Activated T-cell treated with anti-CD3 and anti-CD28 coated beads, Interleukin-2, amount 50 U/mL, for 1 hour (primary cell): ENCODE results near the gene SMIM45.

ENCODE experiments used
- DNase-seq: peaks from one replicate; pipeline ENCODE4 v3.0.0-alpha.2; 2020

The SMIM45 gene

DNA sequence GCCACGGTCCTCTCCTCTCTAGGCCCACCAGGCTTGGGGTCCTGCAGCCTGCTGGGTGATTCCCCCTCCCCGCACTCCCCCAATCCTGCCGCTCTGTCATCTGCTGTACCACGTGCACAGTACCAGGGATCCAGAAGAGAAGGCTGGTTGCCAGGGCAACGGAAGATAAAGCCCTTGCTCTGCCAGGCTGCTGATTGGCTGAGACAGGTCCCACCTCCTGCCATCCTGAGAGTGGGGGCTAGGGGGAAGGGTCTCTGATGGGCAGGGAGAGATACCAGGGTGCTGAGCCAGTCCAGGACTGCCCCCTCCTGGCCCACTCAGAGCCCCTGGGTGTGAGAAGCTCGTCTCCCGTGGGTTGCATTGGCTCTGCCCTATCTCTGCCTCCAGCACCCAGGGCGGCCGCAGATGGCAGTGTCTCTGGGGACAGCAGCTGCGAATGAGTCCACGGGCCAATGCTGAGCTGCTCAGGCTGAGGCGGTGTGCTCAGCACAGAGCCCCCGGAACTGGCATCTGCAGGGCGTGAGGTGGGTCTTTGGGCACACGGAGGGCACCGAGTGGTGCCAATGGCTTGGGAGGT, at the start of gene SMIM45:
TSS of gene SMIM45 (plus strand) at position 253 of the 577 bp plus-strand sequence.
- no peak for DNase-seq

DNA sequence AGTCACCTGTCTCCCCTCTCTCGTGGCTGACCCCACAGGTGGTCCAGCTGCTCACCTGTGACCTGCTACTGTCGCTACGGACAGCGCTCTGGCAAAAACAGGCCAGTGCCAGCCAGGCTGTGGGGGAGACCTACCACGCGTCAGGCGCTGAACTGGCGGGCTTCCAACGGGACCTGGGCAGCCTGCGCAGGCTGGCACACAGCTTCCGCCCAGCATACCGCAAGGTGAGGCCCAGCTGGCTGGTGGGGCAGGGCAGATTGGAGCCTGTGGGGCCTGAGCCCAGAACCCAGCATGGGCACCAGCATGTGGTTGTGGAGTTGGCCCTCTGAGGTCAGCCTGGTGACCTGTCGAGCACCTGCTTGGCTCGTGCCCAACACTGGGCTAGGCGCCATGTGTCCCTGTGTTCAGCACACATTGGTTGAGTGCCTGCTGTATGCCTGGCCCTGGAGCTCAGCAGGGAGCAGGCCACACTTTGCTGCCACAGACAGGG, 49.0 kb upstream of the SMIM45 start:
- no peak for DNase-seq

GRCh38 chr22:41904450-41905410, 47.2 kb upstream of the SMIM45 start:
- no peak for DNase-seq

- DNase-seq, result no peak
These were observed 46.3 kb upstream of the SMIM45 start for GRCh38 chr22:41905411-41906202.

DNA sequence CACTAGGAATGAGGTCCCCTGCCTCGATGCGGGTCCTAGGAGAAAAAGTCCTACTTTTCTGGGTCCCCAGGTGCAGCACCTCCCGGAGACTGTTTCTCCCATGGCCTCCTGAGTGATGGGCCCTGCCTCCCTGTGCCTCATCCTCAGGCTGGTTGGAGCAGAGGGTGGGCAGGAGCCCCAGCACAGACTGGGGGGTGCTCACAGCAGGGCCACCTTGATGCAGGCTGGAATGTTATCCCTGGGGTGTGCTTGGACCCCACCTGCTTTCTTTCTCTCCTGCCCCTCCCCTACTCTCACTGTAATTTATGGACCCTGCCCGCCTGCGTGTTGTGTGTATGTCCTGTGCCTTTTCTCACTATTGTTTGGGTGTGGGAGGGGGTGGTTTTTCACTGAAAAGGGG, 45.1 kb upstream of the SMIM45 start:
- DNase-seq, result no peak

DNA sequence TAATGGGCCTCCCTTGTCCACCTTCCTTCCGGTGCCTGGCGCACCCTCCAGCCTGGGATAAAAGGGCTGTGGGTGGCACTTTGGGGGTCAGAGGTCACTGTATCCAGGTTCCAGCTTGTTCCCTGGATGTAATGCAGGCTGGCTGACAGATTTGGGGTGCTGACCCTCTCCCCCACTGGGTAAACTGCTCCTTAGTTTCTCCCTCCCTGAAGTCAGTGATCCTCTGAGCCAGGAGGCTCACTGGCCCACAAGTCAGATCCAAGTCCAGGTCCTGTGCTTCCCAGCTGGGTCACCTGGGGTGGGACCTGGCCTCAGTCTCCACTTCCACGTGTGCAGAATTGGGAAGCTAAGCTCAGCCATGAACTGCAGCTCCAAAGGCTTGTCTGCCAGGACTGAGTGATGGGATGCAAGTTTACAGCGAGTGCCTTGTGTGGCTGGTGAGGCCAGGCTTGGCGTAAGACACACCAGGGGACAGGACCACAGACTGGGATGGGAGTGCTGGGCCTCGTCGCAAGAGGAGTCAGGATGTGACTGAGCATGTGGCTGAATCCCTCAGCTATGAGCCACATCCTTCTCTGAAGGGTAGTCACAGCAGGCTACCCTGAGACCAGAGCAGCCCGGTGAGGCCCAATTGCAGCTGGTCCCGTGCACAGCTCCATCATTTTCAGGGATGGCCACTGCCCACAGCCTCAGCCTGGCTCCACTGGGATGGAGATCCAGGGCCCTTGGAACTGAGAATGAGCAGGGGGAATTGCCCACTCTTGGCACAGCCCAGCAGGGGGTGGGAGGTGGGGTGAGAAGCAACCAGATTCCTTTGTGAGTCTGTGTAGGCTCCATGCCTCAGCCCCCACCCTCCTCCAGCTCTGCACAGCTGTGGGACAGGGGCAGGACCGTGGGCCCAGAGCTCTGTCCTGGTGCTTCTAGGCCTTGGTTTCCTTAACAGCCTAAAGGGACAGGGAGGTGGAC, 44.2 kb upstream of the SMIM45 start:
- DNase-seq, result no peak

- DNase-seq, result no peak
These were observed 43.3 kb upstream of the SMIM45 start for GRCh38 chr22:41908411-41909309.

GRCh38 chr22:41909310-41910049, 42.5 kb upstream of the SMIM45 start:
- no peak for DNase-seq

DNA sequence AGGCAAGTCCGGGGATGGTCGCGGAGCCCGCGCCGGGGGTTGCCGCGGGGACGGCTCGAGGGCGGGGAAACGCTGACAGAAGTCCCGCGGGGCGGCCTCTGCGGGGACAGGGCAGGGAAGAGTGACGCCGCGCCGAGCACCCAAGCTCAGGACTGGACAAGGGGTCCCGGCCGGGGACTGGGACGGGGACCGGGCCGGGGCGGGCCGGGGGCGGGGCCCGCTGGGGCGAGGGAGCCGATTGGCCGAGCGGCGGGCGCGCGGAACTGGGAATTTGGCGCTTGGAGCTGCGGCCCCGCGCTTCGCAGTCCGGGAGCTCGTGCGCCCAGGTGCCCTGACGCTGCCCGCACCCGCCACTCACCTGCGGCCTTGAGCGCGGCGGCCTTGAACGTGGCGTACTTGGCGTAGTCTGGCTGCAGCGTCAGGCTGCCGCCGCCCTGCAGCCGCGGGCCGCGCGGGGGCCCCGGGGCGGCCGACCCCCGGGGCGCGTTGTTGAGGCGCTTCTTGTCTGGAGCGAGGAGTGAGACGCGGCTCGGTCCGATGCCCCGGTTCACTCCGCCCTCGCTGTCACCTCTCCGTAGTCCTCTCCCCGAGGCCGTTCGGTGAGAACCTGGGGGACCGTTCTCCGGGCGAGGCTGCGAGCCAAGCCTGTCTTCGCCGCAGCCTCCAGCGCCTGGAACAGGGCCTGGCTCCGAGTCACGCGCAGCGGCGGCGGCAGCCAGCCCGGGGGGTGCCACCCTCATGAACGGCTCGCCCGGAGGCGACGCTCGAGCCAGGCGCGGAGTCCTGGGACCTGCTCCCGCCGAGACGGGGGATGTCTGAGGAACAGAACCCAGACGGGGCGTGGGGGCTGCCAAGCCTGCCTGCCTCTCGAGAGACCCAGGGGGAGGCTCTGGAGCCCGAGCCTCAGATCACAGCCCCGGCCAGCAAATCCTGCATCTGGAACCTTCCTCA, 41.6 kb upstream of the SMIM45 start:
- DNase-seq, result peak; percentile 66

- DNase-seq, result peak; percentile 53
These were observed 40.8 kb upstream of the SMIM45 start for GRCh38 chr22:41911001-41911611.

GRCh38 chr22:41912338-41913039, 39.5 kb upstream of the SMIM45 start:
- DNase-seq, result no peak

DNA sequence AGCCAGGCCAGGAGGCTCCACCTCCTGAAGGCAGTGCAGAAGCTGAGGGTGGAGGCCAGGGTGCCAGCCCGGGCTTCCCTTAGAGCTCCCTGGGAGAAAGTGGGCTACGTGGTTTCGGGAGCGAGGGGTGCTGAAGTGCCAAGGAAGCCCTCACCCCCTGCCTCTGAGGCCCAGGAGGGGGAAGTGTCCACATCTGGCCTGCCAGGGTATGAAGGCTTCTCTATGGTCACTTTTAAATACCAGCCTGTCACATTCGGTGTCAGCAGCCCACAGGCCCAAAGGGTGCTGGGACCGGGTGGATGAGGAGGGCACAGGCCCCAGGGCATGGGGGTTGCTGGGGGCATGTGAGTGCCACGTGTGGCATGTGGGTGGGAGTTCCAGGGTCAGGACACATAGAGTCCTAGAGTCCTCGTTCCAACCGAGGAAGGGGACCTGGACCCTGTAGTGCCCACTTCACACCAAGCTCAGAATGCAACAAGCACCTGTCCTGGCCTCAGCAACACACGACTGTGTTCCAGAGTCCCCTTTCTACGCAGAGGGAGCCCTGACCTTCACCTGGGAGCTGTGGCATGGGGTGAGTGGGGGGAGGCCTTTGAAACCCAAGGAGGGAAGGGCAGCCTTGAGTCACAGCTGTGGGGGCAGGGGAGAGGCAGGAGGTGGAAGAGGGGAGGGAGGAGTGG, 38.8 kb upstream of the SMIM45 start:
- no peak for DNase-seq

- peak; percentile 50 for DNase-seq
These were observed 38.0 kb upstream of the SMIM45 start for GRCh38 chr22:41913842-41914534.

GRCh38 chr22:41914611-41915034, 37.3 kb upstream of the SMIM45 start:
- DNase-seq, result no peak

- peak; percentile 72 for DNase-seq
These were observed 36.7 kb upstream of the SMIM45 start, which contains the start of gene SHISA8 for GRCh38 chr22:41915035-41915785. TSS of gene SHISA8 (minus strand) at chr22:41915074. CDS start at chr22:41914667, 407 bp downstream.
